DND-41 (cell line): ENCODE measurements around the gene MYL10.

Experiments
- ATAC-seq: fragments of 200-7000 bp; cut with Tn5 transposase; 3 replicates; pipeline ENCODE4 v1.9.1; 2021; ENCODE audit warnings: low read depth; ENCODE audit not compliant: insufficient read depth
- DNase-seq: peaks from one replicate; pipeline ENCODE4 v3.0.0-alpha.2; 2020
- H2AFZ ChIP-seq: 2 replicates; pipeline ENCODE4 v1.6.0; 2012; ENCODE audit warnings: low read depth, low read length
- H3K27ac ChIP-seq: 2 replicates; pipeline ENCODE4 v1.5.1; 2012; ENCODE audit warnings: low read length, inconsistent platforms
- H3K27me3 ChIP-seq: fragments of 200-600 bp; sonication (generic); 2 replicates; pipeline ENCODE4 v1.6.0; 2012; ENCODE audit warnings: low read length, mild to moderate bottlenecking, inconsistent platforms; ENCODE audit not compliant: insufficient read depth, poor library complexity
- H3K36me3 ChIP-seq: 2 replicates; pipeline ENCODE4 v1.5.1; 2012; ENCODE audit warnings: low read length, inconsistent platforms; ENCODE audit not compliant: insufficient read depth
- H3K4me1 ChIP-seq: 2 replicates; pipeline ENCODE4 v1.5.1; 2012; ENCODE audit warnings: mild to moderate bottlenecking, low read length; ENCODE audit not compliant: insufficient read depth
- H3K4me2 ChIP-seq: 2 replicates; pipeline ENCODE4 v1.6.0; 2012; ENCODE audit warnings: mild to moderate bottlenecking, moderate library complexity, low read length, inconsistent platforms; ENCODE audit not compliant: insufficient read depth
- H3K4me3 ChIP-seq, 2 experiments: fragments of 200-600 bp in 1 of 2; shearing (Covaris generic) in 1 of 2; 2 replicates each; pipeline ENCODE4 v1.5.1; 2012 to 2016; ENCODE audit warnings: inconsistent platforms in 2 of 2, low read length in 2 of 2, mild to moderate bottlenecking in 2 of 2, low read depth in 1 of 2, moderate library complexity in 1 of 2
- H3K79me2 ChIP-seq: 2 replicates; pipeline ENCODE4 v1.6.0; 2012; ENCODE audit warnings: low read length, inconsistent platforms; ENCODE audit not compliant: insufficient read depth
- H3K9ac ChIP-seq: 2 replicates; pipeline ENCODE4 v1.6.0; 2012; ENCODE audit warnings: low read depth, mild to moderate bottlenecking, inconsistent platforms, low read length, moderate library complexity
- H3K9me3 ChIP-seq: 2 replicates; pipeline ENCODE4 v1.5.1; 2012; ENCODE audit warnings: low read length, moderate library complexity, mild to moderate bottlenecking, inconsistent platforms; ENCODE audit not compliant: insufficient read depth, severe bottlenecking
- H4K20me1 ChIP-seq: 2 replicates; pipeline ENCODE4 v1.6.0; 2012; ENCODE audit warnings: low read length; ENCODE audit not compliant: insufficient read depth
- CTCF ChIP-seq: IDR thresholded peaks from 2 replicates; pipeline ENCODE4 v1.5.1; 2012; ENCODE audit warnings: borderline replicate concordance, low read length, moderate library complexity, mild to moderate bottlenecking; ENCODE audit not compliant: poor library complexity, severe bottlenecking; ENCODE audit errors: extremely low read depth
- EZH2 ChIP-seq: IDR thresholded peaks from 3 replicates; pipeline ENCODE4 v1.6.1; 2012; ENCODE audit warnings: borderline replicate concordance, low read depth, mild to moderate bottlenecking, moderate library complexity, low read length, inconsistent platforms; ENCODE audit not compliant: severe bottlenecking

Gene MYL10

GRCh38 chr7:101629171-101629570, at the start of gene MYL10:
TSS of gene MYL10 (minus strand) at chr7:101629296. CDS start at chr7:101629118, 178 bp downstream.
- Histone ChIP-seq H3K4me3 (no peak within 1 kb of the TSS), H3K9ac (no peak within 1 kb of the TSS), H4K20me1 (no peaks in the 10 kb centered on the region), H3K27me3 (peaks cover 16% of the 10 kb centered on the region), H3K36me3 (no peaks in the 10 kb centered on the region), H3K79me2 (no peaks in the 10 kb centered on the region), H3K9me3 (no peaks in the 10 kb centered on the region), H2AFZ (no peak within 1 kb of the TSS), H3K4me1 (no peaks in the 10 kb centered on the region), H3K27ac (no peak within 1 kb of the TSS), H3K4me2 (no peak within 1 kb of the TSS)
- no peak for ATAC-seq
- DNase-seq = no peak
- TF ChIP-seq EZH2 (no peak), CTCF (no peak)

GRCh38 chr7:101678658-101679057, 49.6 kb upstream of the MYL10 start:
- Histone ChIP-seq H3K9me3 (no peaks in the 10 kb centered on the region), H3K79me2 (no peaks in the 10 kb centered on the region), H3K27me3 (peaks cover 2% of the 10 kb centered on the region), H4K20me1 (no peaks in the 10 kb centered on the region; the same call in 1 of the 2 replicates), H3K4me1 (no peaks in the 10 kb centered on the region), H3K4me3 (no peak overlapping the region), H3K36me3 (no peaks in the 10 kb centered on the region), H3K9ac (no peak overlapping the region), H2AFZ (no peak overlapping the region), H3K4me2 (no peak overlapping the region), H3K27ac (no peak overlapping the region)
- no peak for ATAC-seq
- DNase-seq = no peak
- no peak for TF ChIP-seq EZH2
- no peak for TF ChIP-seq CTCF

GRCh38 chr7:101677797-101678479, 48.8 kb upstream of the MYL10 start:
- Histone ChIP-seq H3K27me3 (peaks cover 2% of the 10 kb centered on the region), H3K9ac (no peak overlapping the region), H3K4me1 (no peaks in the 10 kb centered on the region), H4K20me1 (no peaks in the 10 kb centered on the region; the same call in 1 of the 2 replicates), H3K27ac (no peak overlapping the region), H3K79me2 (no peaks in the 10 kb centered on the region), H3K4me3 (no peak overlapping the region), H2AFZ (no peak overlapping the region), H3K4me2 (no peak overlapping the region), H3K9me3 (no peaks in the 10 kb centered on the region), H3K36me3 (no peaks in the 10 kb centered on the region)
- DNase-seq (no peak), ATAC-seq (no peak)
- no peak for TF ChIP-seq CTCF
- TF ChIP-seq EZH2 = no peak
